Left kidney (tissue), 2 donors: ENCODE data around the gene FLVCR2. TPM values are rescaled to one million over a fixed set of nuclear protein-coding genes. Genes with fewer than 3 reads are reported as not detected.
A peak's percentile ranks its signal among the peaks of the same experiment; 100 is the strongest.

Source experiments
- DNase-seq: peaks from one replicate; pipeline ENCODE4 v3.0.0-alpha.2; 2013
- polyA plus RNA-seq: library from polyadenylated mRNA; unstranded; fragments of 120-200 nt; gene quantifications from one replicate; pipeline ENCODE4 v1.2.1, GENCODE V29; 2013; ENCODE audit not compliant: insufficient read length

The FLVCR2 gene
- polyA plus RNA-seq, 1 donor = 10.1 TPM

- no peak for DNase-seq
Measured at GRCh38 chr14:75554482-75554881, 23.9 kb upstream of the FLVCR2 start.

- no peak for DNase-seq
Measured at GRCh38 chr14:75558440-75558839, 20.0 kb upstream of the FLVCR2 start.

- DNase-seq = no peak
Measured at GRCh38 chr14:75559045-75559444, 19.4 kb upstream of the FLVCR2 start.

GRCh38 chr14:75559451-75560222 lies 18.8 kb upstream of the FLVCR2 start:
- DNase-seq = no peak

GRCh38 chr14:75561013-75561432 lies 17.4 kb upstream of the FLVCR2 start:
- DNase-seq = peak; percentile 83

- DNase-seq = no peak
Measured at GRCh38 chr14:75562089-75562488, 16.3 kb upstream of the FLVCR2 start.

GRCh38 chr14:75562489-75562888 lies 15.9 kb upstream of the FLVCR2 start:
- DNase-seq = no peak

- no peak for DNase-seq
Measured at GRCh38 chr14:75563931-75564330, 14.5 kb upstream of the FLVCR2 start.

- DNase-seq = no peak
Measured at GRCh38 chr14:75565056-75565455, 13.4 kb upstream of the FLVCR2 start.

- DNase-seq = no peak
Measured at GRCh38 chr14:75566321-75566720, 12.1 kb upstream of the FLVCR2 start.

GRCh38 chr14:75566752-75567151 lies 11.7 kb upstream of the FLVCR2 start:
- no peak for DNase-seq

- no peak for DNase-seq
Measured at GRCh38 chr14:75568140-75568539, 10.3 kb upstream of the FLVCR2 start.

- no peak for DNase-seq
Measured at GRCh38 chr14:75568791-75569190, 9.6 kb upstream of the FLVCR2 start.

- no peak for DNase-seq
Measured at GRCh38 chr14:75570797-75571196, 7.6 kb upstream of the FLVCR2 start.

- DNase-seq = no peak
Measured at GRCh38 chr14:75572104-75572503, 6.3 kb upstream of the FLVCR2 start.

- DNase-seq = no peak
Measured at GRCh38 chr14:75577090-75577489, 1.3 kb upstream of the FLVCR2 start.

GRCh38 chr14:75577729-75578101 lies 705 bp upstream of the FLVCR2 start:
- DNase-seq = peak; percentile 82

GRCh38 chr14:75578786-75579337 lies 442 bp downstream of the FLVCR2 start:
- DNase-seq = peak; percentile 59

- no peak for DNase-seq
Measured at GRCh38 chr14:75579338-75579864, 981 bp downstream of the FLVCR2 start.

- DNase-seq = no peak
Measured at GRCh38 chr14:75579882-75580281, 1.5 kb downstream of the FLVCR2 start.

- DNase-seq = no peak
Measured at GRCh38 chr14:75587388-75587787, 9.0 kb downstream of the FLVCR2 start.

- DNase-seq = no peak
Measured at GRCh38 chr14:75589931-75590330, 11.5 kb downstream of the FLVCR2 start.

- DNase-seq = no peak
Measured at GRCh38 chr14:75591331-75591946, 13.0 kb downstream of the FLVCR2 start.
